Nephron (organoid): ENCODE results near the gene SERPINB5.

Source experiments
- H3K27ac Mint-ChIP-seq, 3 experiments: 2 replicates each; pipeline ENCODE4 v1.8.0; 2020; ENCODE audit warnings: mixed read lengths in 3 of 3, mild to moderate bottlenecking in 2 of 3, moderate library complexity in 1 of 3
- H3K27me3 Mint-ChIP-seq: 2 replicates; pipeline ENCODE4 v1.8.0; 2021; ENCODE audit warnings: low read depth, mild to moderate bottlenecking, moderate library complexity, mixed read lengths
- H3K36me3 Mint-ChIP-seq: 2 replicates; pipeline ENCODE4 v1.8.0; 2020; ENCODE audit warnings: low read depth, mixed read lengths
- H3K4me1 Mint-ChIP-seq: 2 replicates; pipeline ENCODE4 v1.8.0; 2020; ENCODE audit warnings: mixed read lengths
- H3K4me3 Mint-ChIP-seq, 3 experiments: 2 replicates each; pipeline ENCODE4 v1.8.0; 2020; ENCODE audit warnings: mild to moderate bottlenecking in 3 of 3, mixed read lengths in 3 of 3, moderate library complexity in 2 of 3
- H3K9me3 Mint-ChIP-seq: 2 replicates; pipeline ENCODE4 v1.8.0; 2020; ENCODE audit warnings: mixed read lengths
- CTCF ChIP-seq, 3 experiments: fragments of 200-600 bp; sonication (generic); IDR thresholded peaks; one replicate each; pipeline ENCODE4 v1.5.0; 2021; ENCODE audit warnings: antibody characterized with exemption in 3 of 3; ENCODE audit not compliant: unreplicated experiment in 3 of 3

SERPINB5 gene

GRCh38 chr18:63468575-63468974 is 8.2 kb upstream of the SERPINB5 start:
- no peak overlapping the region for H3K4me3 Mint-ChIP-seq

GRCh38 chr18:63470751-63471150 is 6.0 kb upstream of the SERPINB5 start:
- Mint-ChIP-seq H3K27ac (no peak overlapping the region), H3K4me3 (no peak overlapping the region), H3K4me1 (no peaks in the 10 kb centered on the region), H3K36me3 (no peaks in the 10 kb centered on the region), H3K27me3 (no peaks in the 10 kb centered on the region), H3K9me3 (no peaks in the 10 kb centered on the region)
- TF ChIP-seq CTCF (IDR thresholded peaks at IDR 0.05; ENCODE audit: unreplicated experiment in 3 of 3) = no peak

More at GRCh38 chr18:63468575-63468974, 8.2 kb upstream of the SERPINB5 start:
- no peaks in the 10 kb centered on the region for H3K9me3 Mint-ChIP-seq
- H3K27ac Mint-ChIP-seq = no peak overlapping the region
- no peaks in the 10 kb centered on the region for H3K36me3 Mint-ChIP-seq
- H3K4me1 Mint-ChIP-seq = no peaks in the 10 kb centered on the region
- TF ChIP-seq CTCF (IDR thresholded peaks at IDR 0.05; ENCODE audit: unreplicated experiment in 3 of 3) = no peak
- H3K27me3 Mint-ChIP-seq = no peaks in the 10 kb centered on the region

DNA sequence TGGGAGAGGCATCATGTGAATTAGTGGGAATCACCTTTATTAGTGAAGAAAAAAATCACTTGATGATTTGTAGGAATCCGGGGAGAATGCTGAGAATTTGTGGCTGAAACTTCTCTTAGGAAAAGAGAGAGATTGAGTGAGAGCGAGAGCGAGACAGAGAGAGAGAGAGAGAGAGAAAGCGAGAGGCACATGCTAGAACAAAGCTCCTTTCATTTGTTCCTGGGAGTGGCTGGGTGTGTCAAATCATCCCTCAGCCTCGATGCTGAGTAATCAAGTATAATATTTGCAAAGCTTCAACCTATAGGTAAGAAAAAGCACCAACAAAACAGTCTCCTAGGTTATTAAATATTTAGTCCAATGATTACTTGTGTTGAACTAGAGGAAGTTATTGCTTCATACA is 4.4 kb upstream of the SERPINB5 start:
- Mint-ChIP-seq H3K36me3 (no peaks in the 10 kb centered on the region), H3K27ac (no peak overlapping the region), H3K4me3 (no peak overlapping the region), H3K9me3 (no peaks in the 10 kb centered on the region), H3K27me3 (no peaks in the 10 kb centered on the region), H3K4me1 (no peaks in the 10 kb centered on the region)
- TF ChIP-seq CTCF (IDR thresholded peaks at IDR 0.05; ENCODE audit: unreplicated experiment in 3 of 3) = no peak

DNA sequence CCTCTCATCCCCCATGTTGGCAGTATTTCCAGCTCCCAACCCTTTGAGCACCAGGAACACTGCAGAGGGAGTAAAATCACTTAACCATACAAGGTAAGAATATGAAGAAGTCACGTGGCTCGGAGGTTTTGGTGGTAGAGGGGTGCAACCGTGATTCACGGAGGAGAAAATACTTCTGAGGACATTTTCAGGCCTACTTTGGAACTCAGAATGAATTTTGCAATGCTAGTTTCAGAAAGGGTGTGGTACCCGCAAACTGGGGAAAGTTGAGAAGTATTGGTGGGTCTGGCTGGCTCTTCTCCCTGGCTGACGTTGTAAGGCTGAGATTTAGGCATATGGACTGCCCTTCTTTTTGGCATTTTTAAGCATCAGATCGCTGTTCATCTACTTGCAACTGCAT is 442 bp downstream of the SERPINB5 start:
- Mint-ChIP-seq H3K4me3 (no peak overlapping the region), H3K4me1 (no peaks in the 10 kb centered on the region), H3K27ac (no peak overlapping the region), H3K27me3 (peaks cover 4% of the 10 kb centered on the region), H3K9me3 (no peaks in the 10 kb centered on the region), H3K36me3 (no peaks in the 10 kb centered on the region)
- TF ChIP-seq CTCF (IDR thresholded peaks at IDR 0.05; ENCODE audit: unreplicated experiment in 3 of 3) = no peak

DNA sequence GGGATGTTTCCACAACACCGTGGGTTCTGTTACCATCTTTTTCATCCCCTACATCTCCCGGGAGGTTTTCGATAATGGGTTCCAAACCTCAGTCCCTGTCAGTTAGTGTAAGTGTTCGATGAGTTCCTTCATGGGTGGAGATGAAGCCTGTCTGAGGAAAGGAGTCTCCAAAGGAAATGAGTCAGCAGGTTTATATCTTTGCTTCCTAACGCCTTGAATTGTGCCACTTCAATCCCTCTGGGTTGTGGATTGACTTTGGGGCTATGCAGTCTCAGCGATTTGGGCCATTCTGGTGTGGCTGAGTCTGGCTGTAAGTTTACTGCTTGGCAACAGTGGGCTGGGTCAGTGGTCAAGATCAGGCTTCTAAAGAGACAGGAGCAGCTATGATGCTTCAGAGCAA is 1.2 kb downstream of the SERPINB5 start:
- H3K4me3 Mint-ChIP-seq = no peak overlapping the region
- TF ChIP-seq CTCF (IDR thresholded peaks at IDR 0.05; ENCODE audit: unreplicated experiment in 3 of 3) = no peak
- H3K4me1 Mint-ChIP-seq = no peaks in the 10 kb centered on the region
- no peaks in the 10 kb centered on the region for H3K9me3 Mint-ChIP-seq
- H3K36me3 Mint-ChIP-seq = no peaks in the 10 kb centered on the region
- H3K27ac Mint-ChIP-seq = no peak overlapping the region
- H3K27me3 Mint-ChIP-seq = peaks cover 4% of the 10 kb centered on the region

DNA sequence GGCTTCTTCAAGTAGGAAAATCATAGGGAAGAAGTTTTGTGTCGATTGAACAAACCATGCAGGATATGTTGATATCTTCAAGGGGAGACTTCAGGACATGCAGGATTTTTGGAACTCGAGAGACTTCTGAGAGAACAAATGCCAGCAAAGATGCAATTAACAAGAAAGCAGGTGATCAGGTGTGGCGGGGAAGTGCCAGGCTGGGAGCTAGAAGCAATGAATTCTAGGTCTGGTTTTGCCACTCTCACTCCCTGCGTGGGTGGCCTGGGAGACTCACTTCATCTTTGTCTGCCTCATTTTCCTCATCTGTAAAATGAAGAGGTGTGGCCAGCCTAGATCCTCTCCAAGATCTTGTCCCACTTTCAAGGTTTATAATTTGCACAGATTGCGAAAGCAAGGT is 3.1 kb downstream of the SERPINB5 start:
- Mint-ChIP-seq H3K4me3 (no peak overlapping the region), H3K27me3 (peaks cover 4% of the 10 kb centered on the region), H3K27ac (no peak overlapping the region), H3K4me1 (no peaks in the 10 kb centered on the region), H3K36me3 (no peaks in the 10 kb centered on the region), H3K9me3 (no peaks in the 10 kb centered on the region)
- no peak for TF ChIP-seq CTCF (IDR thresholded peaks at IDR 0.05; ENCODE audit: unreplicated experiment in 3 of 3)
